Panc1 (cell line): ENCODE results near the gene RBM23. TPM values are rescaled to one million over a fixed set of nuclear protein-coding genes. Genes with fewer than 3 reads are reported as not detected.
A peak's percentile ranks its signal among the peaks of the same experiment; 100 is the strongest.

Experiments used
- ATAC-seq: fragments of 200-7000 bp; cut with Tn5 transposase; 2 replicates; pipeline ENCODE4 v1.9.1; 2020; ENCODE audit warnings: mild to moderate bottlenecking, moderate library complexity
- BruUV-seq: library from RNA; stranded (reverse); fragments of 400-500 nt; replicated peaks from 2 replicates; lab custom pipeline; 2021; lab: Mats Ljungman, UMichigan
- CTCF ChIA-PET: fragments of 300-600 bp; sonication (Branson Sonifier 250); formaldehyde crosslinking; loops from one replicate; lab custom pipeline; 2022; ENCODE audit warnings: antibody characterized with exemption; lab: Charles Lee
- POLR2A ChIA-PET: fragments of 300-600 bp; sonication (Branson Sonifier 250); formaldehyde crosslinking; loops from one replicate; lab custom pipeline; 2022; ENCODE audit warnings: antibody characterized with exemption; lab: Charles Lee
- DNase-seq: peaks from one replicate; pipeline ENCODE4 v3.0.0-alpha.2; 2010; ENCODE audit warnings: low read depth, low spot score
- H3K27ac ChIP-seq: 2 replicates; pipeline ENCODE4 v1.5.1; 2011; ENCODE audit warnings: mild to moderate bottlenecking, low read length, inconsistent platforms
- H3K27me3 ChIP-seq: fragments of 200-500 bp; sonication (Bioruptor generic); 2 replicates; pipeline ENCODE4 v1.6.0; 2014; ENCODE audit warnings: low read length, inconsistent platforms; ENCODE audit not compliant: control insufficient read depth, insufficient read depth
- H3K36me3 ChIP-seq: fragments of 200-500 bp; sonication (Bioruptor generic); 2 replicates; pipeline ENCODE4 v1.5.1; 2014; ENCODE audit warnings: inconsistent platforms, mild to moderate bottlenecking, low read length, moderate library complexity; ENCODE audit not compliant: control insufficient read depth, insufficient read depth
- H3K4me1 ChIP-seq: 2 replicates; pipeline ENCODE4 v1.5.1; 2011; ENCODE audit warnings: inconsistent platforms, mild to moderate bottlenecking, low read length, moderate library complexity; ENCODE audit not compliant: control insufficient read depth, insufficient read depth
- H3K4me3 ChIP-seq, 2 experiments: 2 replicates each; pipeline ENCODE4 v1.5.1; 2011 to 2012; ENCODE audit warnings: low read depth in 2 of 2, low read length in 2 of 2, mild to moderate bottlenecking in 2 of 2, inconsistent platforms in 1 of 2, moderate library complexity in 1 of 2
- H3K9me3 ChIP-seq: fragments of 200-500 bp; sonication (Bioruptor generic); 2 replicates; pipeline ENCODE4 v1.5.1; 2014; ENCODE audit warnings: low read depth, mild to moderate bottlenecking, inconsistent platforms, low read length, moderate library complexity; ENCODE audit not compliant: control insufficient read depth, insufficient read depth
- CTCF ChIP-seq: fragments of 450-650 bp; IDR thresholded peaks from 2 replicates; pipeline ENCODE4 v1.5.1; 2017; ENCODE audit warnings: mild to moderate bottlenecking
- POLR2AphosphoS5 ChIP-seq: IDR thresholded peaks from 2 replicates; pipeline ENCODE4 v1.6.1; 2012; ENCODE audit warnings: mild to moderate bottlenecking, low read depth, low read length, moderate library complexity
- REST ChIP-seq, 2 experiments: IDR thresholded peaks; 2 replicates each; pipeline ENCODE4 v1.6.1; 2011 to 2012; ENCODE audit warnings: low read depth in 2 of 2, control low read depth in 1 of 2, low read length in 1 of 2, mild to moderate bottlenecking in 1 of 2, moderate library complexity in 1 of 2; ENCODE audit not compliant: insufficient read depth in 1 of 2
- SIN3A ChIP-seq: IDR thresholded peaks from 2 replicates; pipeline ENCODE4 v1.6.1; 2012; ENCODE audit warnings: low read depth, mild to moderate bottlenecking, low read length, moderate library complexity, borderline replicate concordance; ENCODE audit not compliant: insufficient read depth
- TCF7L2 ChIP-seq: IDR thresholded peaks from 2 replicates; pipeline ENCODE4 v1.6.1; 2011; ENCODE audit warnings: mild to moderate bottlenecking, low read depth, low read length, inconsistent platforms
- in situ Hi-C: cut with HindIII; loops from 2 replicates; pipeline ENCODE4 v1.10.0; 2016; ENCODE audit warnings: low sequenced_read_pairs, low pct_unique_long_range_greater_than_20kb
- intact Hi-C: fragments of 100-400 bp; cut with micrococcal nuclease; formaldehyde crosslinking; loops from one replicate; pipeline ENCODE4 v1.10.0; 2022; ENCODE audit not compliant: unreplicated experiment
- total RNA-seq: library from RNA; stranded (reverse); gene quantifications from one replicate; pipeline ENCODE4 v1.2.1, GENCODE V29; 2021; ENCODE audit not compliant: unreplicated experiment

RBM23 gene
- total RNA-seq, 1 experiment from 2014 or later, result 47.2 TPM

DNA sequence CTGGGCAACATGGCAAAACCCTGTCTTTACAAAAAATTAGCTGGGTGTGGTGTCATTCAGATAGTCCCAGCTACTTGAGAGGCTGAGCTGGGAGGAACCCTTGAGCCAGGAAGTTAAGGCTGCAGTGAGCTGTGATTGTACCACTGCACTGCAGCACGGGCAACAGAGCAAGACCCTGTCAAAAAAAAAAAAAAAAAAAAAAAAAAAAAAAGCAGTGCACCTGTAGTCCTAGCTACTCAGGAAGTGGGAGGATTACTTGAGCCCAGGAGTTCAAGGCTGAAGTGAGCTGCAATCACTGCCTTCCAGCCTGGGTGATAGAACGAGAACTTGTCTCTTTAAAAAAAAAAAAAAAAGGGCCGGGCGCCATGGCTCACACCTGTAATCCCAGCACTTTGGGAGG is 30.3 kb downstream of the RBM23 start:
- in situ Hi-C loops (no loop called here), intact Hi-C loops (no loop called here)
- H3K27me3 ChIP-seq, result no peaks in the 10 kb centered on the region
- H3K4me1 ChIP-seq, result peaks cover 5% of the 10 kb centered on the region; the same call in 1 of the 2 replicates
- ChIA-PET CTCF (no interaction called here), POLR2A (interaction anchor here (0.7 kb wide), 1 partner anchor 1021 kb away, joined by 14 read pairs; no protein-coding TSS in a partner anchor)
- no peaks in the 10 kb centered on the region for H3K36me3 ChIP-seq
- H3K27ac ChIP-seq, result no peak overlapping the region
- BruUV-seq, result no TSS peak
- H3K4me3 ChIP-seq, result no peak overlapping the region
- no peaks in the 10 kb centered on the region for H3K9me3 ChIP-seq
- no peak for TF ChIP-seq TCF7L2
- no peak for TF ChIP-seq REST (IDR thresholded peaks at IDR 0.05; ENCODE audit: insufficient read depth in 1 of 2, low read depth in 2 of 2, low read length in 1 of 2)
- no peak for TF ChIP-seq SIN3A
- no peak for TF ChIP-seq CTCF
- no peak for TF ChIP-seq POLR2AphosphoS5
- DNase-seq, result no peak
- ATAC-seq, result no peak

DNA sequence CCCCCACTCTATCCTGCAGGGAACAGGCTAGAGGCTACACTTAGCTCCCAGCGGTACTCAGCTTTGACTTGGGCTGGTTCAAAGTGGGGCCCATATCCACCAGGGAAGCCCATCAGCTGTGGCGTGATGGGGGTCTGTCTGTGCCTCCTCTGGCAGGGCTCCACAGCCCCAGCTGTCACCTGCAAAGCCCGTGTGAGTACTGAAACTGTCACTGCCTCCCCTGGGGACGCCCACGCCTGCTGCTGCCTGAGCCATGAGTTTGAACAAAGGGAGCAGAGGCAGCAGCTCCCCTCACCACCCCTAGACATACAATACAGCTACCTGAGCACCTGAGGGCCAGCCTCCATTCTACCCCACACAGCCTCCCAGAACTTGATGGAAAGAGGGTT is 31.0 kb downstream of the RBM23 start:
- no peak for ATAC-seq
- peak overlapping the region; percentile 75; the same call in 1 of the 2 replicates for H3K27ac ChIP-seq

More for the DNA sequence above, 31.0 kb downstream of the RBM23 start:
- intact Hi-C loops (no loop called here), in situ Hi-C loops (no loop called here)
- Histone ChIP-seq H3K4me3 (peak overlapping the region; percentile 53 to 78), H3K4me1 (peaks cover 5% of the 10 kb centered on the region; the same call in 1 of the 2 replicates), H3K36me3 (no peaks in the 10 kb centered on the region), H3K9me3 (no peaks in the 10 kb centered on the region), H3K27me3 (no peaks in the 10 kb centered on the region)
- ChIA-PET CTCF (no interaction called here), POLR2A (no interaction called here)
- no peak for DNase-seq
- BruUV-seq, result no TSS peak
- TF ChIP-seq POLR2AphosphoS5, result no peak
- no peak for TF ChIP-seq TCF7L2
- TF ChIP-seq CTCF, result no peak
- no peak for TF ChIP-seq SIN3A
- no peak for TF ChIP-seq REST (IDR thresholded peaks at IDR 0.05; ENCODE audit: insufficient read depth in 1 of 2, low read depth in 2 of 2, low read length in 1 of 2)
